GM18499 (cell line): ENCODE results near the gene C4A.
"Not testable (repeated sequence)": the region's sequence is repeated elsewhere in the genome, so short reads cannot be mapped to it uniquely, and the experiment has no call there.

Experiments
- ATAC-seq: cut with Tn5 transposase; IDR thresholded peaks from one replicate; pipeline ENCODE4 v1.9.1; 2021; ENCODE audit warnings: moderate number of reproducible peaks; ENCODE audit not compliant: insufficient read depth, unreplicated experiment

C4A gene

GRCh38 chr6:31978831-31979230 is 3.0 kb upstream of the C4A start:
- no peak for ATAC-seq

GRCh38 chr6:31979238-31979898 is 2.5 kb upstream of the C4A start:
- ATAC-seq, result no peak

- ATAC-seq, result not testable (repeated sequence)
Observed at GRCh38 chr6:31980195-31980876, 1.5 kb upstream of the C4A start.

- not testable (repeated sequence) for ATAC-seq
Observed at GRCh38 chr6:31980998-31981397, 859 bp upstream of the C4A start.

GRCh38 chr6:31989363-31989762 is 7.5 kb downstream of the C4A start:
- not testable (repeated sequence) for ATAC-seq

DNA sequence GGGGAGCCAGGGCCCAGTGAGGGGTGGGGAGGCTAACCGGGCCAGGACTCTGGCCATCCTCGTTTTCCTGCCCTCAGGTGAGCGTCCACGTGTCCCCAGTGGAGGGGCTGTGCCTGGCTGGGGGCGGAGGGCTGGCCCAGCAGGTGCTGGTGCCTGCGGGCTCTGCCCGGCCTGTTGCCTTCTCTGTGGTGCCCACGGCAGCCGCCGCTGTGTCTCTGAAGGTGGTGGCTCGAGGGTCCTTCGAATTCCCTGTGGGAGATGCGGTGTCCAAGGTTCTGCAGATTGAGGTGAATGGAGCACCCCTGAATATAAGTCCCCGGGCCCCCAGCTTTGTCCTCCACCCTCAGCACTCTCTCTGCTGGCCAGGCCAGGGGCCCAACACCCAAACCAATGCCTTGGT is 12.6 kb downstream of the C4A start:
- ATAC-seq, result not testable (repeated sequence)

GRCh38 chr6:31996385-31996784 is 14.5 kb downstream of the C4A start:
- ATAC-seq, result not testable (repeated sequence)

GRCh38 chr6:32002546-32003268 is 20.9 kb downstream of the C4A start:
- ATAC-seq, result not testable (repeated sequence)

GRCh38 chr6:32003301-32003700 is 21.4 kb downstream of the C4A start:
- not testable (repeated sequence) for ATAC-seq

DNA sequence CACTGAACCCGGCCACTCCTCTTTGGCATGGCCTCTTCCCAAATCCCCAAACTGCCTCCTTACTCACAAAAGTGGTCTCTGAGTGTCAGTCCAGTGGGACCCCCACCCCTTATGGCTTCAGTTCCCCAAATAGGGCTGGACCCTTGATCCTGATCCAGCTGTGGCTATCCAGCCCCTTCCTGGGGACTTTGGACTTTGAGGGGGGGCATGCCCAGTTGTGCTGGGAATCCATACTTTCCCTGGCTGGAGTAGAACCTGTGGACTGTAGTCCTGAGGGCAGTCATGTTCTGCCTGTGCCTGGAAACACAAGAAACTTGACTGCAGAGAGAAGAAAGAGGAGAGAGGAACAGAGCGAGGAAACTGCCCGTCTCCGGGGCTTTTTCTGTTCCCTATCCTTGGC is 22.5 kb downstream of the C4A start:
- ATAC-seq, result not testable (repeated sequence)

DNA sequence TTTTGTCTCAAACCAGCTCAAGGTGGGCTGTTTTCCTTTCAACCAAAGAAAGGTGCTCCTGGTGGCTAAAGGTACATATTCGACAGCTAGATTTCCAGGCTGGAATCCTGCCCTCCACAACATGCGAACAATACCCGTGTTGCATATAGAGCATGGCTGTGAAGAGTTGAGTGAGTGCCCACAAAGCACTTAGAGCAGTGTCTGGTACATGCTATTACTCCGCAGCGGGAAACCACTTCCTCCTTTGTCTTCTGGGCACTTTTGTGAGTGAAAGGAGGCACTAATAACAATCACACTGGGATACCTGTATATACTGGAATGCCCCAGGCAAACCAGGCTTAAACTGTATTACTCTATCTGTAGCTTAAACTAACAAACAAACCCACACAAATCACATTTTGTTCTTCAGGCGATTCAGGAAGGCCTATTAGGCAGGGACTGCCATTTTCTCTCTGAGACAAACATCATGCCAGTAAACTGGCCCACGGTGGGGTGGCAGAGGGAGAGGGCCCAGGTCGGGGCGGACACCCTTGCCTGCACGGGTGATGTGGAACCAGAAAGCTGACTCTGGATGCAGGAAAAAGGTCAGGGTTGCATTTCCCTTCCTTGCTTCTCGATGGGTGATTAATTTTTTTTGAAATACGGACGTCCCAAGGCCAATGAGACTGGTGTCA is 23.1 kb downstream of the C4A start:
- not testable (repeated sequence) for ATAC-seq

DNA sequence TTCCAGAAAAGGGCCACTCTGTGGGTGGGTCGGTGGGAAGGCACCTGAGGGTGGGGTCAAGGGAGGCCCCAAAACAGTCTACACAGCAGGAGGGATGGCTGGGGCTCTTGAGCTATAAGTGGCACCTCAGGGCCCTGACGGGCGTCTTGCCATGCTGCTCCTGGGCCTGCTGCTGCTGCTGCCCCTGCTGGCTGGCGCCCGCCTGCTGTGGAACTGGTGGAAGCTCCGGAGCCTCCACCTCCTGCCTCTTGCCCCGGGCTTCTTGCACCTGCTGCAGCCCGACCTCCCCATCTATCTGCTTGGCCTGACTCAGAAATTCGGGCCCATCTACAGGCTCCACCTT is 23.7 kb downstream of the C4A start:
- not testable (repeated sequence) for ATAC-seq

DNA sequence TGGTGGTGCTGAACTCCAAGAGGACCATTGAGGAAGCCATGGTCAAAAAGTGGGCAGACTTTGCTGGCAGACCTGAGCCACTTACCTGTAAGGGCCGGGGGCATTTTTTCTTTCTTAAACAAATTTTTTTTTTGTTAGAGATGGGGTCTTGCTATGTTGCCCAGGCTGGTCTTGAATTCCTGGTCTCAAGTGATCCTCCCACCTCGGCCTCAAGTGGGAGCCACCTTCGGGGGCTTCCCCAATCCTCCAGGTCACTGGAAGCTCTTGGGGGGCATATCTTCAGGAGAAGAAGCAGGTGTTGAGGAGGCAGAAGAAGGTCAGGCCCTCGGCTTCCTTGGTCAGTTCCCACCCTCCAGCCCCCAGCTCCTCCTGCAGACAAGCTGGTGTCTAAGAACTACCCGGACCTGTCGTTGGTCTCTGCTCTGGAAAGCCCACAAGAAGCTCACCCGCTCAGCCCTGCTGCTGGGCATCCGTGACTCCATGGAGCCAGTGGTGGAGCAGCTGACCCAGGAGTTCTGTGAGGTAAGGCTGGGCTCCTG is 24.2 kb downstream of the C4A start:
- ATAC-seq, result not testable (repeated sequence)

GRCh38 chr6:32007086-32007485 is 25.2 kb downstream of the C4A start:
- ATAC-seq, result not testable (repeated sequence)

- not testable (repeated sequence) for ATAC-seq
Observed at GRCh38 chr6:32008037-32008436, 26.2 kb downstream of the C4A start.

DNA sequence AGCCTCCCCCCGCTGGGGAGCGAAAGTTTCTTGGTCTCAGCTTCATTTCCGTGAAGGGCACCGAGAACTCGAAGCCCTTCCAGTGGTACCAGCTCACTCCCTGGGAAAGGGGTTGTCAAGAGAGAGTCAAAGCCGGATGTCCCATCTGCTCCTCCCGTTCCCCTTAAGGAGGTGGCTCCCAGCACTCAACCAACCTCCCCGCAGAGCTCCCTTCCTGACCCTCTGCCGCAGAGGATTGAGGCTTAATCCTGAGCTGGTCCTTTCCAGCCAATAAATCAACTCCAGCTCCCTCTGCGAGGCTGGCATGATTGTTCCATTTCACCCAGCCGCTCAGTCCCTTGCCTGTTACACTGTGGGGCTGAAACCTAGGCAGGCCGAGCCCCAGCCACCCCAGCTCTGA is 26.8 kb downstream of the C4A start:
- ATAC-seq, result not testable (repeated sequence)

DNA sequence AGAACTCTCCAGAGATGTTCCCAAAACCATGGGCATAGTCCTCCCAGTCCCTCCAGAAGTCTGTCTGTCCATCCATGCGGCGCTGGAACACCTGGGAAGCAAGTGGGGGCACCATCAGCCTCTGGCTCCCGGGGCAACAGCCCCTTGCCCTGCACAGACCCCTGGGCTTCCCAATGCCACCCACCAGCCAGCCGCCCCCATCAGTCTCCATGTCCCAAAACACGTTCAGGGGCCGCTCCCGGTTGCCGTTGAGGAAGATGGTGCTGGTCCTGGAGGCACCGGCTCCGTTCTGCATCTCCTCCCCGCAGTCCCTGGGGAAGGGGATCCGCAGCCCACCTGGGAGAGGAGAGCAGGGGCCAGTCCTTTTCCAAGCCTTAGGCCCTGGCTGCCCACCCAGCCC is 27.7 kb downstream of the C4A start:
- not testable (repeated sequence) for ATAC-seq

DNA sequence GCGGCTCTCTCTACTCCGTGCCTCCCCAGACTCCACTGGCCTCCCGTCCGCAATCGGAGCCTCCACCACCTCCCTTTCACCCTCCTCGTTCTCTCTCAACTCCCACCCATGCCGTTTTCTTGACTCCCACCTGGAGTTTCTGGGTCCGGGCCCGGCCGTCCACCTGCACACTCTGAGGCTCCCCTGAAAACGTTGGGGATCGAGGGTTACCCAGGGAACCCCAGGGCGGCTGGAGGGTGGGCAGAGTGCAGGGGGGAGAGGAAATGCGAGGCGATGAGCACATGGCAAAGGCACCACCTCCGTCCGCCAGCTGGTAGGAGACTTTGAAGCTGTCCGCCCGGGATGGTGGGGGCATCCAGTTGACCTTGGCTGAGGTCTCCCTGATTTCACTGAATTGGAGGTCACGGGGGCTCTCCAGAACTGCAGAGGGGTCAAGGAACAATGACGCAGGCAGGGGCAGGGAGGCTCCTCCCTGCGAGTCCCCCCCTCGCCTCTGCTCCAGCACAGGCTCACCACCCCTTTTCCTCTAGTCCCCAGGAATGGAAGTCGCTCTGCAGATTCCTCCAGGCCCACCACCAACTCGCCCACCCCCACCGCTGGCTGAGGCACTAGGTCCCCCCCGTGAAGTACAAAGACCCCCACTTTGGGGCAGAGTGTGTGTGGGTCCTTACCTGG is 29.1 kb downstream of the C4A start:
- ATAC-seq, result not testable (repeated sequence)

DNA sequence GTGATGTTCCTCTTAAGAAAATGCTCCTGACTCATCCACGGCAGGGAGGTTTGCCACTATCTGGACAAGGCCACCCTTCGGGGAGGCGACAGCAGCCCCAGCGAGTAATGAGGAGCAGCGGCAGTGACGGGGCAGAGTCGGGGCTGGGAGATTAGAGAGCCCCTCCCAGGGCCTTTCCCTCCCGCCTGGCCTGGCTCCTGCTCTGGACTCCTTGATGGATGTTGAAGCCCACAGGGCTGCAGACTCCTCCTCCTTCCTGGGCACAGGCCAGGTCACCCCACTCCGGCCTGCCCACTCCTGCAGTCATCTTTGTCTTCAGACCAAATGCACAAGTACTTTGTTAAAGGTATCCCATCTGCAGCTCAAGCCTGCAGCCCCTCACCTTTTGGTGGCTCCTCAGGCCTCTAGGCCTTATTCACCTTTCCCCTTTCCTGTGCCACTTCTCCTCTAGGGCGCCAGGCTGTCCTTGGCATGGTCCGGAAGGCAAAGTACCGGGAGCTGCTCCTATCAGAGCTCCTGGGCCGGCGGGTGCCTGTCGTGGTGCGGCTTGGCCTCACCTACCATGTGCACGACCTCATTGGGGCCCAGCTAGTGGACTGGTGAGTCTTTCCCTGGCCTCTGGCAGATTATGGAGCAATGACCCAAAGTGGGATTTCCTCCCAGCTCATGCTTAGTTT is 31.2 kb downstream of the C4A start:
- not testable (repeated sequence) for ATAC-seq
